CD4-positive, alpha-beta T cell treated with Interleukin-10 for 1 hour (primary cell): ENCODE data around the gene CSNK2A1.

ENCODE experiments used
- DNase-seq: peaks from one replicate; pipeline ENCODE4 v3.0.0-alpha.2; 2020

CSNK2A1 gene

GRCh38 chr20:445514-446336 lies 97.9 kb downstream of the CSNK2A1 start:
- DNase-seq = no peak

- no peak for DNase-seq
These were observed 98.6 kb downstream of the CSNK2A1 start for GRCh38 chr20:444862-445426.

GRCh38 chr20:444117-444516 lies 99.5 kb downstream of the CSNK2A1 start:
- no peak for DNase-seq

GRCh38 chr20:443223-443775 lies 100.3 kb downstream of the CSNK2A1 start:
- no peak for DNase-seq

GRCh38 chr20:440636-441035 lies 103.0 kb downstream of the CSNK2A1 start:
- DNase-seq = no peak

GRCh38 chr20:440148-440547 lies 103.4 kb downstream of the CSNK2A1 start:
- no peak for DNase-seq

GRCh38 chr20:438571-439469 lies 104.8 kb downstream of the CSNK2A1 start:
- DNase-seq = peak; percentile 76

- DNase-seq = peak; percentile 14
These were observed 105.7 kb downstream of the CSNK2A1 start for GRCh38 chr20:437787-438486.

- no peak for DNase-seq
These were observed 107.1 kb downstream of the CSNK2A1 start for GRCh38 chr20:436476-436875.

GRCh38 chr20:435558-435957 lies 108.0 kb downstream of the CSNK2A1 start:
- no peak for DNase-seq

GRCh38 chr20:434661-435419 lies 108.8 kb downstream of the CSNK2A1 start:
- no peak for DNase-seq

GRCh38 chr20:434221-434620 lies 109.4 kb downstream of the CSNK2A1 start:
- no peak for DNase-seq

GRCh38 chr20:433300-433975 lies 110.2 kb downstream of the CSNK2A1 start:
- DNase-seq = peak; percentile 72

GRCh38 chr20:432677-433299 lies 110.8 kb downstream of the CSNK2A1 start:
- DNase-seq = no peak

GRCh38 chr20:432208-432607 lies 111.4 kb downstream of the CSNK2A1 start:
- no peak for DNase-seq

- DNase-seq = peak; percentile 36
These were observed 112.3 kb downstream of the CSNK2A1 start for GRCh38 chr20:431012-431904.

GRCh38 chr20:430091-430999 lies 113.2 kb downstream of the CSNK2A1 start:
- DNase-seq = no peak

GRCh38 chr20:428658-429200 lies 114.9 kb downstream of the CSNK2A1 start:
- DNase-seq = no peak
